B cell (primary cell): ENCODE measurements around the gene ZNF493. TPM values are rescaled to one million over a fixed set of nuclear protein-coding genes. Genes with fewer than 3 reads are reported as not detected.

Experiments
- ATAC-seq: fragments of 200-7000 bp; cut with Tn5 transposase; one replicate; pipeline ENCODE4 v1.10.0; 2021; ENCODE audit warnings: low read depth, mild to moderate bottlenecking, moderate number of reproducible peaks, moderate library complexity
- CTCF ChIA-PET: fragments of 350-600 bp; sonication (Branson Sonifier 250); formaldehyde crosslinking; loops from one replicate; lab custom pipeline; 2021; ENCODE audit warnings: antibody characterized with exemption, inconsistent platforms; lab: Charles Lee
- POLR2A ChIA-PET: fragments of 350-600 bp; sonication (Branson Sonifier 250); formaldehyde crosslinking; loops from one replicate; lab custom pipeline; 2021; ENCODE audit warnings: antibody characterized with exemption; lab: Charles Lee
- DNase-seq: peaks from one replicate; pipeline ENCODE4 v3.0.0; 2013
- H2AFZ ChIP-seq: 2 replicates; pipeline ENCODE4 v1.6.1; 2012; ENCODE audit warnings: mild to moderate bottlenecking, low read depth, low read length; ENCODE audit not compliant: insufficient read depth, poor library complexity, severe bottlenecking
- H3K27ac ChIP-seq, 2 donors: 1 replicate in 1 of 2; 2 replicates in 1 of 2; pipeline ENCODE4 v1.5.1; 2012 to 2013; ENCODE audit warnings: low read length in 2 of 2, mild to moderate bottlenecking in 2 of 2, moderate library complexity in 1 of 2
- H3K27me3 ChIP-seq, 4 experiments: fragments of 200-600 bp in 1 of 4; sonication (generic) in 1 of 4; replicated peaks in 1 of 4; 1 replicate in 2 of 4; 2 replicates in 2 of 4; pipeline versions ENCODE4 v1.6.1 to v1.7.0; 2013 to 2016; ENCODE audit warnings: low read length in 3 of 4, mild to moderate bottlenecking in 2 of 4, mixed read lengths in 1 of 4, moderate library complexity in 1 of 4; ENCODE audit not compliant: insufficient read depth in 4 of 4, control insufficient read depth in 3 of 4; ENCODE audit errors: control extremely low read depth in 1 of 4
- H3K36me3 ChIP-seq, 2 experiments: replicated peaks in 1 of 2; 1 replicate in 1 of 2; 2 replicates in 1 of 2; pipeline versions ENCODE4 v1.6.1 to v1.7.1; 2013; ENCODE audit warnings: low read length in 1 of 2; ENCODE audit not compliant: insufficient read depth in 2 of 2, control insufficient read depth in 1 of 2; ENCODE audit errors: control extremely low read depth in 1 of 2, extremely low read depth in 1 of 2
- H3K4me1 ChIP-seq, 2 donors: fragments of 200-600 bp in 1 of 2; sonication (generic) in 1 of 2; 1 replicate in 1 of 2; 2 replicates in 1 of 2; pipeline versions ENCODE4 v1.5.1 to v1.6.1; 2013 to 2017; ENCODE audit warnings: low read length in 2 of 2; ENCODE audit not compliant: control insufficient read depth in 2 of 2, insufficient read depth in 2 of 2
- H3K4me2 ChIP-seq: replicated peaks from 2 replicates; pipeline ENCODE3; 2012; ENCODE audit warnings: mild to moderate bottlenecking, low read depth, low read length; ENCODE audit not compliant: poor library complexity, severe bottlenecking
- H3K4me3 ChIP-seq, 5 experiments: fragments of 200-600 bp in 1 of 5; sonication (generic) in 1 of 5; 1 replicate in 3 of 5; 2 replicates in 2 of 5; pipeline versions ENCODE4 v1.5.1 to v1.7.0; 2011 to 2016; ENCODE audit warnings: low read length in 4 of 5, mild to moderate bottlenecking in 4 of 5, low read depth in 2 of 5, control low read depth in 1 of 5, moderate library complexity in 1 of 5; ENCODE audit not compliant: insufficient read depth in 1 of 5; ENCODE audit errors: control extremely low read depth in 1 of 5, extremely low read depth in 1 of 5
- H3K79me2 ChIP-seq: fragments of 200-600 bp; sonication (generic); one replicate; pipeline ENCODE4 v1.6.0; 2016; ENCODE audit warnings: low read length; ENCODE audit not compliant: control insufficient read depth, insufficient read depth
- H3K9ac ChIP-seq: fragments of 200-600 bp; sonication (generic); 2 replicates; pipeline ENCODE4 v1.6.1; 2017; ENCODE audit warnings: mild to moderate bottlenecking, low read length, moderate library complexity
- H3K9me3 ChIP-seq, 3 donors: one replicate each; pipeline versions ENCODE4 v1.6.1 to v1.7.1; 2013; ENCODE audit warnings: low read length in 2 of 3; ENCODE audit not compliant: control insufficient read depth in 2 of 3, insufficient read depth in 1 of 3; ENCODE audit errors: control extremely low read depth in 1 of 3
- H4K20me1 ChIP-seq: 2 replicates; pipeline ENCODE4 v1.6.0; 2012; ENCODE audit warnings: mild to moderate bottlenecking, low read length; ENCODE audit not compliant: insufficient read depth, control insufficient read depth, poor library complexity, severe bottlenecking
- H3K27ac Mint-ChIP-seq: one replicate; pipeline ENCODE4 v1.8.0; 2021; ENCODE audit warnings: mixed read lengths
- H3K27me3 Mint-ChIP-seq: one replicate; pipeline ENCODE4 v1.8.0; 2021; ENCODE audit warnings: mixed read lengths
- H3K4me1 Mint-ChIP-seq: one replicate; pipeline ENCODE4 v1.8.0; 2021; ENCODE audit warnings: mixed read lengths
- H3K4me3 Mint-ChIP-seq: one replicate; pipeline ENCODE4 v1.8.0; 2021; ENCODE audit warnings: mixed read lengths
- H3K9me3 Mint-ChIP-seq: one replicate; pipeline ENCODE4 v1.8.0; 2022; ENCODE audit warnings: mixed read lengths; ENCODE audit not compliant: insufficient read depth
- EZH2 ChIP-seq: IDR thresholded peaks from 2 replicates; pipeline ENCODE4 v1.6.1; 2012; ENCODE audit warnings: borderline replicate concordance, low read depth, mild to moderate bottlenecking, moderate library complexity, low read length; ENCODE audit not compliant: insufficient read depth, poor library complexity, severe bottlenecking
- WGBS: methylation state at CpG from one replicate; pipeline ENCODE4 v1.1.5; 2013; ENCODE audit warnings: missing lambda C conversion rate; ENCODE audit not compliant: insufficient coverage; 5-methylcytosine and 5-hydroxymethylcytosine counted together
- intact Hi-C: fragments of 100-400 bp; cut with micrococcal nuclease; formaldehyde crosslinking; loops from one replicate; pipeline ENCODE4 v1.10.0; 2022
- polyA plus RNA-seq: library from polyadenylated mRNA; depleted of rRNA; stranded (reverse); fragments of >200 nt; gene quantifications from 2 replicates; pipeline ENCODE4 v1.2.3, GENCODE V29; 2012
- total RNA-seq, 2 donors: library from RNA; stranded (reverse); fragments of 120-200 nt in 1 of 2; gene quantifications; 1 replicate in 1 of 2; 2 replicates in 1 of 2; pipeline versions ENCODE4 v1.2.3 to v1.2.4, GENCODE V29; 2013 to 2022
- TF ChIP-seq, protein P1 (sequence below): fragments of 200-600 bp; IDR thresholded peaks from one replicate; pipeline ENCODE4 v1.8.0; 2022; ENCODE audit warnings: antibody characterized with exemption, mild to moderate bottlenecking

Gene ZNF493
- total and polyA plus RNA-seq, 2 donors (not counting 1 experiment from before 2014, with no cell fraction given): 11.2 to 85.3 TPM

DNA sequence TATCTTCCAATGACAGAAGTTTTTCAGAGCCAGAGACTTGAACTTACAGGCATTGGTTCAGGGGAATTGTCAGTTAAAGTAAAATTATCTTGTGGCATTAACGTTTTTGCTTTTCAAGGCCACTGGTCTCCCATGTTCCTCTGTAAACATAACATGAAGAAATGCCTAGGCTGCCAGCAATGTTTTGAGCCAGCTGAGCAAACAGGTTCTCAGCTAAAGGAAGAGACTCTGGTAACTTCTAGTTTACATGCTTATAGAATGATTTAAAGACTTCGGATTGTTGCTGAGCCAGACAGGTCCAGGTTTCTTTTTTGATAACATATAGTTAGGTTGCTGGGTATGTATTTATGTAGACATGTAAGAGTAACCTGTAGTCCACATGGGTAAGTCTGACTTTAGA is 35.7 kb downstream of the ZNF493 start:
- no peak overlapping the region for H2AFZ ChIP-seq
- Mint-ChIP-seq H3K4me3 (no peak overlapping the region), H3K27me3 (no peaks in the 10 kb centered on the region), H3K27ac (no peak overlapping the region), H3K9me3 (peaks cover 2% of the 10 kb centered on the region), H3K4me1 (no peaks in the 10 kb centered on the region)
- H4K20me1 ChIP-seq: no peaks in the 10 kb centered on the region
- H3K27ac ChIP-seq: no peak overlapping the region
- no peaks in the 10 kb centered on the region for H3K27me3 ChIP-seq
- WGBS: 70% methylated on average over 2 of the region's 2 CpGs
- H3K9me3 ChIP-seq: peaks cover 9 to 55% (median 36%) of the 10 kb centered on the region in 3 donors
- DNase-seq (no peak), ATAC-seq (no peak)
- ChIA-PET POLR2A (no interaction called here), CTCF (no interaction called here)
- H3K9ac ChIP-seq: no peak overlapping the region
- TF ChIP-seq, protein P1, sequence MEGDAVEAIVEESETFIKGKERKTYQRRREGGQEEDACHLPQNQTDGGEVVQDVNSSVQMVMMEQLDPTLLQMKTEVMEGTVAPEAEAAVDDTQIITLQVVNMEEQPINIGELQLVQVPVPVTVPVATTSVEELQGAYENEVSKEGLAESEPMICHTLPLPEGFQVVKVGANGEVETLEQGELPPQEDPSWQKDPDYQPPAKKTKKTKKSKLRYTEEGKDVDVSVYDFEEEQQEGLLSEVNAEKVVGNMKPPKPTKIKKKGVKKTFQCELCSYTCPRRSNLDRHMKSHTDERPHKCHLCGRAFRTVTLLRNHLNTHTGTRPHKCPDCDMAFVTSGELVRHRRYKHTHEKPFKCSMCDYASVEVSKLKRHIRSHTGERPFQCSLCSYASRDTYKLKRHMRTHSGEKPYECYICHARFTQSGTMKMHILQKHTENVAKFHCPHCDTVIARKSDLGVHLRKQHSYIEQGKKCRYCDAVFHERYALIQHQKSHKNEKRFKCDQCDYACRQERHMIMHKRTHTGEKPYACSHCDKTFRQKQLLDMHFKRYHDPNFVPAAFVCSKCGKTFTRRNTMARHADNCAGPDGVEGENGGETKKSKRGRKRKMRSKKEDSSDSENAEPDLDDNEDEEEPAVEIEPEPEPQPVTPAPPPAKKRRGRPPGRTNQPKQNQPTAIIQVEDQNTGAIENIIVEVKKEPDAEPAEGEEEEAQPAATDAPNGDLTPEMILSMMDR: no peak
- no peak for TF ChIP-seq EZH2
- no peak overlapping the region for H3K4me2 ChIP-seq
- no peaks in the 10 kb centered on the region for H3K79me2 ChIP-seq
- H3K4me3 ChIP-seq: no peak overlapping the region
- intact Hi-C loops: no loop called here
- H3K36me3 ChIP-seq: no peaks in the 10 kb centered on the region
- H3K4me1 ChIP-seq: no peaks in the 10 kb centered on the region

DNA sequence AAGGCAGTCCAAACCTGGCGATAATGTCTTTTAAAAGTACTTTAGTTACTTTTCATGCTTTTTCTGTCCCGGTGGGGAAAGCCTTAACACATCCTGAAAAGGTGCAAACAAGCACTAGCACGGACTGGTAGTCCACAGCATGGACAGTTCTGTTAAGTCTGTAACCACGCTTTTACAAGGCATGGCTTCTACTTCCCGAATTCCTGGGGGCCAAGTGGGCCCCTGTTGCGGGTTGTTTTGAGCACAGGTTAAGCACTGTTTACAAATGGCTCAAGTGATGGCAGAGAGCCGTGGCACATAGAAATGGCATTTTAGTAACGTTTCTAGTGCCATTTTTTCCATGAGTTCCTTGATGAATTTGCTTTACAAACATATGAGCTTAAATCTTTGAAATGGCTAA is 37.6 kb downstream of the ZNF493 start:
- CTCF ChIA-PET: no interaction called here
- POLR2A ChIA-PET: no interaction called here
- no peaks in the 10 kb centered on the region for H3K27me3 ChIP-seq
- no peaks in the 10 kb centered on the region for H3K36me3 ChIP-seq
- Mint-ChIP-seq H3K27me3 (no peaks in the 10 kb centered on the region), H3K9me3 (peaks cover 4% of the 10 kb centered on the region), H3K4me3 (no peak overlapping the region), H3K4me1 (no peaks in the 10 kb centered on the region), H3K27ac (no peak overlapping the region)
- no peak overlapping the region for H3K27ac ChIP-seq
- no peak overlapping the region for H3K4me3 ChIP-seq
- WGBS: 88% methylated on average over 8 of the region's 8 CpGs
- no peak overlapping the region for H2AFZ ChIP-seq
- ATAC-seq: no peak
- H3K79me2 ChIP-seq: no peaks in the 10 kb centered on the region
- H3K4me2 ChIP-seq: no peak overlapping the region
- H3K4me1 ChIP-seq: no peaks in the 10 kb centered on the region
- intact Hi-C loops: no loop called here
- no peak for TF ChIP-seq EZH2
- TF ChIP-seq, protein P1: no peak
- peaks cover 9 to 53% (median 34%) of the 10 kb centered on the region in 3 donors for H3K9me3 ChIP-seq
- no peaks in the 10 kb centered on the region for H4K20me1 ChIP-seq
- no peak overlapping the region for H3K9ac ChIP-seq
- no peak for DNase-seq
